ENCODE results near the gene HS3ST3A1.

Gene HS3ST3A1

DNA sequence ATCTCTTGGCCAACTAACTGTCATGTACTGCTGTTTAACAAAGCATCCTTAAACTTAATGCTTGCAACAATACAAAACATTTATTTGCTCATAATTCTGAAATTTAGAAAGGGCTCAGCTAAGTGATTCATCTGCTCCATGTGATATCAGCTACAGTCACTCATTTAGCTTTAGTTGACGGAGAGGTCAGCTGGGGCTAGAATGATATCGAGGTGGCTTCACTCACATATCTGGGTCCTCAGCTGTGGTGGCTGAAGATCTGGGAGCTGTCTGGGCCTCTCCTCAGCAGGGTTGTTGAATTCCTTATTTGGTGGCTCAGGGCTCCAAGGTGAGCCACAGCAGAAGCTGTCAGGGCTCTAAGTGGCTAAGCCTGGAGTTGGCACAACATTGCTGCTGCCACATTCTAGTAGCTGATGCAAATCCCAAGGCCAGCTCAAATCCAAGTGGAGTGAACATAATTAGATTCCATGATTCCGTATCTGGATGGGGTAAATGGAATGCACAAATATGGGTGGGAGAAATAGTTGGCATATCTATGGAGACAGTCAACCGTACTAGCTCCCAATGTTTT, 62.8 kb downstream of the HS3ST3A1 start:
- peaks cover 11% of the 10 kb centered on the region for H3K27me3 Mint-ChIP-seq
- no peak overlapping the region for H3K4me3 Mint-ChIP-seq
- peaks cover 0 to 3% of the 10 kb centered on the region in 2 donors for H3K9me3 Mint-ChIP-seq
- no peak for ATAC-seq
- no peak overlapping the region for H3K27ac Mint-ChIP-seq
- DNase-seq, result no peak
- no peaks in the 10 kb centered on the region for H3K4me1 Mint-ChIP-seq

DNA sequence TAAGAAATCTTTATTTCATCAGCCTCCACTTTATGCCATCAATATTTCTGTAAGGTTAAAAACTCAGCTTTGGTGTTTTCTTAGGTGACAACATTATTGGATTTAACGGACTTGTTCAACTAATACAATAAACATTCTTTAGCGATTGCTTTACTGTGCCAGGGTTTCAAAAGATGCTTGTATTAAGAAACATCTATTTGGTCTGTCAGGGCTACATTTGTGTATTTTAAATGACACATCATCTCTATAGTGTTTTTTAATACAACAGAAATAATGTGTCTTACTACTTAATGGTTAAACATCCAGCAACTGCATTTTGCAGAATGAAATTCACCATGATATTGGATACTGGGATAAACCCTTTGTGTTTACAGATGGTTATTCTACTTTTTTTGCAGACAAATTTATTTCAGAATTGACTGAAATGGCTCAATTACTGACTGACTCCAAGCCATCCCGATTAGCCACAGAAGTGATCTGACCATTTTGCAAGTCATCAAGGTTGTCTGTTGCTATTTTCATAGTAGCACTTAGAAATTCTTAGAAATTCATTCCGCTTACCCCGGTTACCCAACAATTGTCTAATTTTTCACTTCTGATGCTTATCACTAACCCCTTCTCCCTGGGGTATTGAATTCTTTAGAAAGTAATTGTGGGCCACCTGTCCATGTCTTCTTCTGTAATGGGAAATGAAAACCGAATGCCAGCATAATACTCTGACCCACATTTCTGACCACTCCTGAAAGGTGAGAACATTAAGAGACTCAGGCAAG, 63.7 kb downstream of the HS3ST3A1 start:
- ATAC-seq, result no peak
- Mint-ChIP-seq H3K4me1 (no peaks in the 10 kb centered on the region), H3K9me3 (peaks cover 0 to 3% of the 10 kb centered on the region in 2 donors), H3K4me3 (no peak overlapping the region), H3K27me3 (peaks cover 11% of the 10 kb centered on the region), H3K27ac (no peak overlapping the region)
- DNase-seq, result no peak

DNA sequence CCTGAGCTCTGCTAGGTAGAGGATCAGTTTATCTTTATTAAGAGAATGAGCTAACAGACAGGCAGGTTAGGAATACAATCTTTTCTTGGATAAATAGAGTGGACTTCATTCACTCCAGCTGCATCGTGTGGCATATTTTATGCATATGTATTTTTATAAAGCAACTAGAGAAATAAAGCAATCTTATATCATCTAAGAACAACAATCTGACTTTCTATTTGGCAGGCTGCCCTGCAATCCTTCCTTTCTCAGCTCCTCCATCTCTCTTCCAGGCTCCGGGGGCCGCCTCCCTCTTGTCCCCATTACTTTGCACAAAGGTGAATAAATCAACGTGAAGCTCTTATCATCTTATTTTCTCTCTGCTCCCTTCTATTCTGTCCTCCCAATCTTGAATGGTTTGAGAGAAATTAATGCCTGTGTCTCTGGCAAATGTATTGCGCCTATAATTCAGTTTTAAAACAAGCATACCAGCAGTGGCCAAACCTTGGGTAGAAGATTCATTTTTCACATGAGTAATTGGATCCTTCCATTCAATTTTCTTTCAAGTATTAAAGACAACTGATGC, 64.5 kb downstream of the HS3ST3A1 start:
- Mint-ChIP-seq H3K27ac (no peak overlapping the region), H3K4me1 (no peaks in the 10 kb centered on the region), H3K4me3 (no peak overlapping the region), H3K27me3 (peaks cover 16% of the 10 kb centered on the region), H3K9me3 (peaks cover 0 to 3% of the 10 kb centered on the region in 2 donors)
- DNase-seq (no peak), ATAC-seq (no peak)

DNA sequence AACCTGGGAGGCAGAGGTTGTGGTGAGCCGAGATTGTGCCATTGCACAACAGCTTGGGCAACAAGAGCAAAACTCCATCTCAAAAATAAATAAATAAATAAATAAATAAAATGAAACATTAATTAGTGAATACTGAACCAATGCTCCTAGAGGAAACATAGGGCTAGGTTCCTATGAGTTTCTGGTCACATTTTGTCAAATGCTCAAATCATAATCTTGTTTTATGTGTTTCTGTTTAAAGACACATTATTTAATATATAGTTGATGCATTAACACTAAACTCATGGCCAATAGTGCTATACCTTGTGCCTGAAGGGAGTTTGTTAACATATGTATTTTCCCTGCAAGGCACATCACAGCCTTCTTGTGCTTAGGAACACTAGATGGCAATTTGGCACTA, 66.8 kb downstream of the HS3ST3A1 start:
- Mint-ChIP-seq H3K9me3 (peaks cover 0 to 3% of the 10 kb centered on the region in 2 donors), H3K27ac (no peak overlapping the region), H3K4me1 (no peaks in the 10 kb centered on the region), H3K4me3 (no peak overlapping the region), H3K27me3 (peaks cover 23% of the 10 kb centered on the region)
- no peak for DNase-seq
- ATAC-seq, result no peak

- no peak overlapping the region for H3K4me3 Mint-ChIP-seq
- peaks cover 0 to 3% of the 10 kb centered on the region in 2 donors for H3K9me3 Mint-ChIP-seq
- no peaks in the 10 kb centered on the region for H3K4me1 Mint-ChIP-seq
- DNase-seq (no peak), ATAC-seq (no peak)
- no peak overlapping the region for H3K27ac Mint-ChIP-seq
- H3K27me3 Mint-ChIP-seq, result peaks cover 42% of the 10 kb centered on the region
Observed at GRCh38 chr17:13531721-13532120, 70.0 kb downstream of the HS3ST3A1 start.

DNA sequence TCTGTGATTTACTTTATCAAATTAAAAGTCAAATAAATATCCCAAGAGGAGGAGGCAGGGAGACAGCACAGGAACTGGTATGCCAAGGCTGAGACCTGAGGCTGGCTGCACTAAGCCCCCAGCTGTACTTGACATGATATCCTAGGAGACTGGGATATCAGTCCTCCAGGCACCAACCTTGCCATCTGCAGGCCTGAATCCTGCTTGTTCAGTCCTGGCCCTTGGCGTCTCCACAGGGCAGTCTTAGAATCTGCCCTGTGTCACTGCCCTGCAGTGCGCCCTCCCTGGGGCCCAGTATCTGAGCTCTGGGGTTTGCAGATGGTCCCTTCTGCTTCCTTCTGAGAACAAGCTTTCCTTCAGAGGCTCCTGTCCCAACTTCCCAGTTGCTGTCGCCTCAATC, 75.9 kb downstream of the HS3ST3A1 start:
- no peaks in the 10 kb centered on the region for H3K9me3 Mint-ChIP-seq
- no peaks in the 10 kb centered on the region for H3K4me1 Mint-ChIP-seq
- H3K27me3 Mint-ChIP-seq, result peaks cover 25% of the 10 kb centered on the region
- no peak for ATAC-seq
- no peak overlapping the region for H3K27ac Mint-ChIP-seq
- no peak for DNase-seq
- H3K4me3 Mint-ChIP-seq, result no peak overlapping the region

DNA sequence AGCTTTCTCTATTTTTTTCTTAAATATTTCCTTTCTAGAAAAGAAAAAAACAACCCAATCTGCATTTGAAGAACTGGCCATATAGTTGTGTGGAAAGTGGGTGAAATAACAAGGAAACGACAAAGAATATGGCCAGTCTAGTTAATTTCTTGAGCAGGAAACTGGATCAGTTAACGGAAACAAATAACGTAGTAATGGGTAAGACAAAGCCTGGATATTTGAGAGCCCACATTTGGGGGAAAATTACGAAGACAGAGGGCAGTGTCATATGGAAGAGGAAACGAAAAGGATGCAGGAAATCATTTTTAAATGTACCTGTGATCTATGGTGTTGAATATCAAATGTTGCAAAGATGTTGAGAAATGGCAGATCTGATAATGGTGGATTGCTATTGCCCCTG, 78.6 kb downstream of the HS3ST3A1 start:
- ATAC-seq (no peak), DNase-seq (no peak)
- H3K27ac Mint-ChIP-seq, result no peak overlapping the region
- peaks cover 12% of the 10 kb centered on the region for H3K27me3 Mint-ChIP-seq
- no peaks in the 10 kb centered on the region for H3K9me3 Mint-ChIP-seq
- H3K4me3 Mint-ChIP-seq, result no peak overlapping the region
- H3K4me1 Mint-ChIP-seq, result no peaks in the 10 kb centered on the region

DNA sequence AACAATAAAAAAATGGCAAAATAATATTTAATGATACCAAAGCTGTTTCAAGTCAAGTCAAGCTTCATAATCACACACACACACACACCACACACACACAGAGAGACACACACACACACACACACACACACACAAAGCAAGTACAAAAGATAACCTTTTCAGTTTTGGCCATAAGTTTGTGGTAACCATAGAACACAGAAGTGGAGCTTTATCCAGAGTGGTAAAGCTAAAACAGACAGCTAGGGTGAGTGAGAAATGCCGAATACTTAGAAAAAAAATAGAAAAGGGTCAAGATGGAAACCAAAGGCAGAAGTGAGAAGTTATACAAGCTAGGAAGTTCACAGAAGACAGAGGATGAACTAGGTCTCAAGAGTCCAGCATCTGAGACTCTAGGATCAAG, 79.0 kb downstream of the HS3ST3A1 start:
- Mint-ChIP-seq H3K27ac (no peak overlapping the region), H3K4me3 (no peak overlapping the region), H3K9me3 (no peaks in the 10 kb centered on the region), H3K27me3 (peaks cover 8% of the 10 kb centered on the region), H3K4me1 (no peaks in the 10 kb centered on the region)
- ATAC-seq (no peak), DNase-seq (no peak)

GRCh38 chr17:13521784-13522183, 79.9 kb downstream of the HS3ST3A1 start:
- no peak for ATAC-seq

GRCh38 chr17:13520899-13521572, 80.7 kb downstream of the HS3ST3A1 start:
- H3K27ac Mint-ChIP-seq, result no peak overlapping the region
- H3K4me3 Mint-ChIP-seq, result no peak overlapping the region
- DNase-seq (no peak), ATAC-seq (no peak)
- H3K27me3 Mint-ChIP-seq, result no peaks in the 10 kb centered on the region
- H3K9me3 Mint-ChIP-seq, result no peaks in the 10 kb centered on the region
- H3K4me1 Mint-ChIP-seq, result no peaks in the 10 kb centered on the region

More at GRCh38 chr17:13521784-13522183, 79.9 kb downstream of the HS3ST3A1 start:
- DNase-seq, result no peak
- H3K27ac Mint-ChIP-seq, result peak overlapping the region in 1 of 2 donors; percentile 69
- H3K27me3 Mint-ChIP-seq, result no peaks in the 10 kb centered on the region
- H3K9me3 Mint-ChIP-seq, result no peaks in the 10 kb centered on the region
- no peak overlapping the region for H3K4me3 Mint-ChIP-seq
- no peaks in the 10 kb centered on the region for H3K4me1 Mint-ChIP-seq

- no peak overlapping the region for H3K27ac Mint-ChIP-seq
- no peak for ATAC-seq
- no peaks in the 10 kb centered on the region for H3K9me3 Mint-ChIP-seq
Observed at GRCh38 chr17:13518261-13519000, 83.3 kb downstream of the HS3ST3A1 start.

GRCh38 chr17:13513039-13513405, 88.7 kb downstream of the HS3ST3A1 start:
- Mint-ChIP-seq H3K4me1 (peaks cover 11% of the 10 kb centered on the region), H3K4me3 (no peak overlapping the region), H3K27ac (no peak overlapping the region), H3K27me3 (peaks cover 18% of the 10 kb centered on the region), H3K9me3 (no peaks in the 10 kb centered on the region)
- DNase-seq, result no peak
- ATAC-seq, result no peak

More at GRCh38 chr17:13518261-13519000, 83.3 kb downstream of the HS3ST3A1 start:
- Mint-ChIP-seq H3K4me3 (no peak overlapping the region), H3K27me3 (no peaks in the 10 kb centered on the region), H3K4me1 (no peaks in the 10 kb centered on the region)
- no peak for DNase-seq

- no peak for DNase-seq
- peaks cover 11% of the 10 kb centered on the region for H3K4me1 Mint-ChIP-seq
- H3K9me3 Mint-ChIP-seq, result no peaks in the 10 kb centered on the region
- peak overlapping the region in 1 of 2 donors; percentile 59 for H3K27ac Mint-ChIP-seq
- ATAC-seq, result no peak
- H3K4me3 Mint-ChIP-seq, result no peak overlapping the region
- H3K27me3 Mint-ChIP-seq, result peaks cover 18% of the 10 kb centered on the region
Observed at GRCh38 chr17:13510062-13510461, 91.7 kb downstream of the HS3ST3A1 start.

DNA sequence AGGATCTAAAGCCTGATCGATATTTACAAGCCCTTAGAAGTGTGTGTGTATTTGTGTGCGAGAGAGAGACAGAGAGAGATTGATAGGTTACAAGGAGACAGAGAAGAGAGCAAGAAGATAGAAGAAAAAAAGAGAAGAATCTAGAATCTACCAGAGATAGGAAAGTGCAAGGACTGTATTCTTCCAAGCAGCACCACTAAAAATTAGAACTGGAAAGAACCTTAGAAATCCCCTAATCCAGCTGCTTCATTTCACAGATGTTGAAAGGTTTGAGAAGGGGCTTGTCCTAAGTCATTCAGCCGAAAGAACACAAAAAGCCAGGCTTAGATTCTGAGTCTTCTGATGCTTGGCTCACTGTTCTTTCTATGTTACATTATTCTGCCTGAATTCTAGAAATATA, 92.2 kb downstream of the HS3ST3A1 start:
- peaks cover 11% of the 10 kb centered on the region for H3K4me1 Mint-ChIP-seq
- H3K4me3 Mint-ChIP-seq, result peak overlapping the region in 1 of 2 donors; percentile 6
- no peaks in the 10 kb centered on the region for H3K9me3 Mint-ChIP-seq
- DNase-seq (no peak), ATAC-seq (no peak)
- peak overlapping the region in 1 of 2 donors; percentile 33 for H3K27ac Mint-ChIP-seq
- peaks cover 18% of the 10 kb centered on the region for H3K27me3 Mint-ChIP-seq

GRCh38 chr17:13508896-13509295, 92.8 kb downstream of the HS3ST3A1 start:
- DNase-seq (no peak), ATAC-seq (no peak)
- Mint-ChIP-seq H3K4me1 (peaks cover 11% of the 10 kb centered on the region), H3K9me3 (no peaks in the 10 kb centered on the region), H3K27me3 (peaks cover 18% of the 10 kb centered on the region), H3K27ac (no peak overlapping the region), H3K4me3 (peak overlapping the region in 1 of 2 donors; percentile 6)
